Measurements from ENCODE around the gene AIP.
A peak's percentile ranks its signal among the peaks of the same experiment; 100 is the strongest.
"Not testable (repeated sequence)": the region's sequence is repeated elsewhere in the genome, so short reads cannot be mapped to it uniquely, and the experiment has no call there.

The AIP gene

GRCh38 chr11:67469508-67469811, 13.4 kb upstream of the AIP start:
- DNase-seq, result no peak

GRCh38 chr11:67470337-67471002, 12.4 kb upstream of the AIP start:
- no peak for DNase-seq

GRCh38 chr11:67472882-67473281, 9.9 kb upstream of the AIP start:
- no peak for DNase-seq

DNA sequence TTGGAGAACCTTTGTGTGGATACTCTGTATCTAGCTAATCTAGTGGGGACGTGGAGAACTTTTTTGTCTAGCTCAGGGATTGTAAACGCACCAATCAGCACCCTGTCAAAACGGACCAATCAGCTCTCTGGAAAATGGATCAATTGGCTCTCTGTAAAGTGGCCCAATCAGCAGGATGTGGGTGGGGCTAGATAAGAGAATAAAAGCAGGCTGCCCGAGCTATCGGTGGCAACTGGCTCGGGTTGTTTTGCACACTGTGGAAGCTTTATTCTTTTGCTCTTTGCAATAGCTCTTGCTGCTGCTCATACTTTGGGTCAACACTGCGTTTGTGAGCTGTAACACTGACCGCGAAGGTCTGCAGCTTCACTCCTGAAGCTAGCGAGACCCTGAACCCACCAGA, 6.1 kb upstream of the AIP start:
- not testable (repeated sequence) for DNase-seq

DNA sequence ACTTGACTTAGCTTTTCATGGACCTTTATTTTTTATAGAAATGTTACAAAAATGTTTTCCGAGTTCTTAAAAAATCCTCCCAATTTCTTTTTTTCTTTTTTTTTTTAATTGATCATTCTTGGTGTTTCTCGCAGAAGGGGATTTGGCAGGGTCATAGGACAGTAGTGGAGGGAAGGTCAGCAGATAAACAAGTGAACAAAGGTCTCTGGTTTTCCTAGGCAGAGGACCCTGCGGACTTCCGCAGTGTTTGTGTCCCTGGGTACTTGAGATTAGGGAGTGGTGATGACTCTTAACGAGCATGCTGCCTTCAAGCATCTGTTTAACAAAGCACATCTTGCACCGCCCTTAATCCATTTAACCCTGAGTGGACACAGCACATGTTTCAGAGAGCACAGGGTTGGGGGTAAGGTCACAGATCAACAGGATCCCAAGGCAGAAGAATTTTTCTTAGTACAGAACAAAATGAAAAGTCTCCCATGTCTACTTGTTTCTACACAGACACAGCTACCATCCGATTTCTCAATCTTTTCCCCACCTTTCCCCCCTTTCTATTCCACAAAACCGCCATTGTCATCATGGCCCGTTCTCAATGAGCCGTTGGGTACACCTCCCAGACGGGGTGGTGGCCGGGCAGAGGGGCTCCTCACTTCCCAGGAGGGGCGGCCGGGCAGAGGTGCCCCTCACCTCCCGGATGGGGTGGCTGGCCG, 5.3 kb upstream of the AIP start:
- not testable (repeated sequence) for DNase-seq

GRCh38 chr11:67482275-67482826, 475 bp upstream of the AIP start:
- no peak for DNase-seq

GRCh38 chr11:67483831-67484665, 1.2 kb downstream of the AIP start:
- peak; percentile 64 for DNase-seq

DNA sequence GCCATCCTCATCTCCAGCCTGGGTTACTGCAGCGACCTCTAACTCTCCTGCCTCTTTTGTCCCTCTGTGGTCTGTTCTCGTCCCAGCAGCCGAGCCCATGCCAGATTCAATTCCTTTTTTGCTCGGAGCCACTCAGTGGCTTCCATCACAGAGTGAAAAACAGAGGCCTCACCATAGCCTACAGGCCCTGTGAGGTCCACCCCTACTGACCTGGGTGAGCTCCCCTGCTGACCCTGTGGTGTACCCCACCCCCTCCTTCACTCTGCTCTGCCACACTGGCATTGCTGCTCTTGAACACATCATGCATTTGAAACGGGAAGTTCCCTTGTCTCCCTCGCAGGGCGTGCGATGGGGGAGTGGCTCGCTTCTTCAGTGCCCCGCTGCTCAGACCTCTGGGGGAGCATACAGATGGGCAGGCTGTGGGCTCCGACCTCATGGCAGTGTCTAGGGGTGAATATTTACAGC, 2.1 kb downstream of the AIP start:
- peak; percentile 86 for DNase-seq

DNA sequence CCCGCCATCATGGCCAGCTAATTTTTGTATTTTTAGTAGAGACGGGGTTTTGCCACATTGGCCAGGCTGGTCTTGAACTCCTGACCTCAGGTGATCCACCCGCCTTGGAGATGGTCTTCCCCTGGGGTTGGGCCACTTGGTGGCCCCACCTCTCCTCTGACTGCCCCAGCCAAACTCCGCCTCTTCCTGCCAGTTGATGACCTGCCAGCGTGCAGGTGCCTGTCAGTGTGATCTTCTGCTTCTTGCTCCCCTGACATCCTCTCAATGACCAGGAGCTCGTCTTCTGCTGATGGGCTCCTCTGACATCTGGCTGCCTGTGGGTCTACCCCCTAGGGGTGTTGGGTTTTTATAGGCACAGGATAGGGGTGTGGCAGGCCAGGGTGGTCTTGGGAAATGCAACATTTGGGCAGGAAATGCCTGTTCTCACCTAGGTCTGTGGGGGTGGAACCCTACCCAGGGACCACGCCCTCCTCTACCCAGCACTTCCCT, 3.1 kb downstream of the AIP start:
- DNase-seq, result peak; percentile 80

- DNase-seq, result peak; percentile 76
Measured at GRCh38 chr11:67486481-67487195, 3.8 kb downstream of the AIP start.

- DNase-seq, result no peak
Measured at GRCh38 chr11:67489203-67489884, 6.5 kb downstream of the AIP start.

DNA sequence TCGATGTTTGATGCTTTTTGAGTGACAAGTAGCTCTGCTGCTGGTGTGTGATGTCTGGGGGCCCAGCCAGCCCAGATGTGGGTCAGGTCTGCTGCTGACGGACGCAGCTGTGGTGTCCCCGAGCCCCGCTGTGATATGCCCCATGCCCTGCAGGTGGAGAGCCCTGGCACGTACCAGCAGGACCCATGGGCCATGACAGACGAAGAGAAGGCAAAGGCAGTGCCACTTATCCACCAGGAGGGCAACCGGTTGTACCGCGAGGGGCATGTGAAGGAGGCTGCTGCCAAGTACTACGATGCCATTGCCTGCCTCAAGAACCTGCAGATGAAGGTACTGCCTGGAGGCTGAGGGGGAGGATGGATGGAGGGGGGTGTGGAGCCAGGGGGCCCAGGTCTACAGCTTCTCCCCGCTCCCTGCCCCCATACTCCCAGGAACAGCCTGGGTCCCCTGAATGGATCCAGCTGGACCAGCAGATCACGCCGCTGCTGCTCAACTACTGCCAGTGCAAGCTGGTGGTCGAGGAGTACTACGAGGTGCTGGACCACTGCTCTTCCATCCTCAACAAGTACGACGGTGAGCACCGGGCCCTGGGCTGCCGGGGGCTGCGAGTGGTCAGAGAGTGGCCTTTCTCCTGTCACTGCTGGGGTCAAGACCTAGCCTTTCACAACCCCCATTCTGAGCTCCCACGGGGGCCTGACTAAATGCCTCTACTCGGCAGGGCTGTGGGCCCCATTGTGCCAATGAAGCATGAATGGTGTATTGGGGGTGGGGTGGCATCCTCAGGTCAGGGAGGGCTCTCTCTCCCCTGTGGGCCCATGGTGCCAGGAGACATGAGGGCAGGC, 7.3 kb downstream of the AIP start:
- no peak for DNase-seq

DNA sequence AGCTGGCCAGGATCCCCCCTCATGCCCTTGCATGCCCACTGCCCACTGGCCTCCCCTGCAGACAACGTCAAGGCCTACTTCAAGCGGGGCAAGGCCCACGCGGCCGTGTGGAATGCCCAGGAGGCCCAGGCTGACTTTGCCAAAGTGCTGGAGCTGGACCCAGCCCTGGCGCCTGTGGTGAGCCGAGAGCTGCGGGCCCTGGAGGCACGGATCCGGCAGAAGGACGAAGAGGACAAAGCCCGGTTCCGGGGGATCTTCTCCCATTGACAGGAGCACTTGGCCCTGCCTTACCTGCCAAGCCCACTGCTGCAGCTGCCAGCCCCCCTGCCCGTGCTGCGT, 7.9 kb downstream of the AIP start:
- DNase-seq, result no peak

DNA sequence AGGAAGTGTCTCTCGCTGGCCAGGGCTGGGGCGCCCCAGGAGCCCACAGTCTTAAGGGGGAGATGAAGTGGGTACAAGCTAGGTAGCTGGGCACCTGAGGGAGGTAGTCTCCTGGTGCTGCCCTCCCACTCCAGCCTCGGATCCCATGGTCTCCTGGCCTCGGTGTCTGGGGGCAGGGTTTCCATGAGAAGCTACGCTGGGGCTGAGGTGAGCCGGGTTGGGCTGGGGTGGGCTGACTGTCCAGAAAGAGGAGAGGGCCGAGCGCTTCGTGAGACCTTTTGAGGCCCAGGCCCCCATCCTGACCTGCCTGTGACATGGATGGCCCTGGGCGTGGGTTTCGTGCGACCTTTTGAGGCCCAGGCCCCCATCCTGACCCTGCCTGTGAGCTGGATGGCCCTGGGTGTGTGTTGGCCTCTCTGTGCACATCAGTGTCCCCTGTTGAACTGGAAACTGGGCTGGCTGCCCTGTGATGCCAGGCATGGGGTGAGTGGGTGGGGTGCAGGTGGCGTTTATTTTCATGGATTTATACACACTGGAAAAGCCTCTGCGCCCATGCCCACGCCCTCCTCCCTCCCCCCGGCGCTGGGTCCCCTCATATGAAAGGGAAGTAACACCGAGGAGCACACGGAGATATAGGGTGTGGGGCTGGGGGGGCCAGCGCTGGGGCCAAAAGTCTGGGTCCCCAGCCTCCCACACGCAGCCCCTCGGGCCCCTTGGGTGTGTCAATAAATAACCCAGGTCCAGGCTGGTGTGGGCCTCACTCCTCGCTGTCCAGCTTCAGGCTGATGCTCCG, 8.6 kb downstream of the AIP start:
- DNase-seq, result no peak

- no peak for DNase-seq
Measured at GRCh38 chr11:67492069-67492727, 9.4 kb downstream of the AIP start.

DNA sequence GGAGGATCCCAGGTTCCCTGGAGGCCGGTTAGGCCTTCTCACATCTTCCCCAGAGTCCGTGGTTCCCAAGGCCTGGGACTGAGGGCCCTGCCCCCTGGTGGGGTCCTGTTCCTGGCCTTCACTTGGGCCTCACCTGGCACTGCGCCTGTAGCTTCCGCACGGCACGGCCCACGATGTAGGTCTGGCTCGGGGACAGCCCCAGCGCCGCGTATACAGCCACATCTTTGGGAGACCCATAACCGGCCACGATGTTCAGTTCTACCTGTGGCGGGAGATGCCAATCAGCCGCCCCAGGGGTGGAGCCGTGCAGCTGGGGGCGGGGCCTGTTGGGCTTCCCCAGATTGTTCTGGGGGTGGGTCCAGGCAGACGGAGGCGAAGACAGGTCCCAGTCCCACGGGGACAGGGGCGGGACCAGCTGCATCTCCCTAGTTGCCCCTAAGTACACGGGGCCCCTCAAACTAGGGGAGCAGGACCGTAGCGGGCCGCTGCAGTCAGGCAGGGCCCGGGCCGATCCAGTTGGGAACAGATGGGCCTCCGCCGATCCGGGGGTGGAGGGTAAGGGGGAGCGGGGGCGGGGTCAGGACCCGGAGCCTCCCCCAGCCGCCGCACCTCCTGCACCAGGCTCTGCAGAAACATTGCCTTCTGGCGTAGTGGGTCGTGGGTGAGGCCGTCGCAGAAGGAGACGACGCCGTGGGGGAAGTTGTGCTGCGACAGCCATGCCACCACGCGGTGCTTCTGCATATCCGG, 10.1 kb downstream of the AIP start:
- DNase-seq, result peak; percentile 61

GRCh38 chr11:67493548-67494370, 10.9 kb downstream of the AIP start:
- no peak for DNase-seq
